K562 (cell line): Measurements from ENCODE around the gene SMIM29. TPM values are rescaled to one million over a fixed set of nuclear protein-coding genes. Genes with fewer than 3 reads are reported as not detected.

Source experiments
- ATAC-seq: fragments of 200-7000 bp; cut with Tn5 transposase; 3 replicates; pipeline ENCODE4 v1.9.1; 2020; ENCODE audit warnings: moderate library complexity
- BruUV-seq: library from RNA; stranded (reverse); fragments of 400-500 nt; replicated peaks from 2 replicates; lab custom pipeline; 2021; lab: Mats Ljungman, UMichigan
- CTCF ChIA-PET: fragments of 300-600 bp; formaldehyde crosslinking; extraction: SDS; loops from one replicate; lab custom pipeline; 2021; ENCODE audit warnings: low intra/inter-chr PET ratio; lab: Yijun Ruan, JAX
- POLR2A ChIA-PET: fragments of 300-600, 350-650 bp; sonication (Branson Sonifier 250); formaldehyde crosslinking; extraction: SDS; loops from one replicate; lab custom pipeline; 2021; ENCODE audit warnings: antibody characterized with exemption, inconsistent platforms; lab: Yijun Ruan, JAX
- DNase-seq, 4 experiments: peaks; one replicate each; pipeline versions ENCODE4 v3.0.0 to v3.0.0-alpha.2; 2011 to 2018; ENCODE audit warnings: low spot score in 3 of 4, mixed read lengths in 3 of 4; ENCODE audit errors: extremely low read depth in 1 of 4
- FAIRE-seq: peaks from 2 replicates; lab custom pipeline; 2011; peaks lifted over from hg19 to GRCh38; lab: Jason Lieb, UNC
- H2AFZ ChIP-seq: 2 replicates; pipeline ENCODE4 v1.6.0; 2011; ENCODE audit warnings: low read depth, low read length, control low read depth, inconsistent platforms
- H3K27ac ChIP-seq: fragments of 200-600 bp; 3 replicates; pipeline ENCODE4 v1.8.0; 2011; ENCODE audit warnings: low read depth, mild to moderate bottlenecking, control low read depth, inconsistent platforms, low read length, moderate library complexity, mixed read lengths; ENCODE audit errors: extremely low read depth
- H3K27me3 ChIP-seq, 2 experiments: fragments of 300-600 bp in 1 of 2; 2 replicates in 1 of 2; 3 replicates in 1 of 2; pipeline versions ENCODE4 v1.6.0 to v1.8.0; 2011; ENCODE audit warnings: inconsistent platforms in 2 of 2, low read length in 2 of 2, mild to moderate bottlenecking in 1 of 2, mixed read lengths in 1 of 2, moderate library complexity in 1 of 2; ENCODE audit not compliant: control insufficient read depth in 2 of 2, insufficient read depth in 2 of 2
- H3K36me3 ChIP-seq: fragments of 300-600 bp; 3 replicates; pipeline ENCODE4 v1.8.0; 2011; ENCODE audit warnings: mild to moderate bottlenecking, low read length, inconsistent platforms; ENCODE audit not compliant: control insufficient read depth, insufficient read depth
- H3K4me1 ChIP-seq, 2 experiments: fragments of 200-600 bp in 1 of 2; replicated peaks in 1 of 2; 2 replicates in 1 of 2; 3 replicates in 1 of 2; pipeline versions ENCODE4 v1.5.1 to v1.8.0; 2011; ENCODE audit warnings: inconsistent platforms in 2 of 2, low read length in 2 of 2, mild to moderate bottlenecking in 1 of 2, mixed read lengths in 1 of 2, moderate library complexity in 1 of 2; ENCODE audit not compliant: control insufficient read depth in 2 of 2, insufficient read depth in 2 of 2
- H3K4me2 ChIP-seq: 2 replicates; pipeline ENCODE4 v1.6.1; 2011; ENCODE audit warnings: low read length, control low read depth, inconsistent platforms, mixed read lengths; ENCODE audit not compliant: insufficient read depth
- H3K4me3 ChIP-seq: fragments of 200-600 bp; sonication (generic), shearing (Covaris generic); 2 replicates; pipeline ENCODE4 v1.5.1; 2016; ENCODE audit warnings: control low read depth, inconsistent platforms
- H3K79me2 ChIP-seq: fragments of 200-600 bp; 3 replicates; pipeline ENCODE4 v1.8.0; 2011; ENCODE audit warnings: low read length, inconsistent platforms; ENCODE audit not compliant: control insufficient read depth, insufficient read depth
- H3K9ac ChIP-seq, 2 experiments: 2 replicates each; pipeline versions ENCODE4 v1.6.0 to v1.6.1; 2011; ENCODE audit warnings: low read depth in 2 of 2, low read length in 2 of 2, control low read depth in 1 of 2, inconsistent platforms in 1 of 2, mild to moderate bottlenecking in 1 of 2, mixed read lengths in 1 of 2; ENCODE audit not compliant: insufficient read depth in 1 of 2
- H3K9me1 ChIP-seq: one replicate; pipeline ENCODE4 v1.6.0; 2011; ENCODE audit warnings: inconsistent platforms, mild to moderate bottlenecking, low read length, moderate library complexity; ENCODE audit not compliant: control insufficient read depth, insufficient read depth
- H3K9me3 ChIP-seq: replicated peaks from 2 replicates; pipeline ENCODE4 v1.5.1; 2011; ENCODE audit warnings: low read depth, low read length, inconsistent platforms; ENCODE audit not compliant: control insufficient read depth, insufficient read depth
- H4K20me1 ChIP-seq: replicated peaks from 2 replicates; pipeline ENCODE4 v1.6.1; 2011; ENCODE audit warnings: low read length, inconsistent platforms, mixed read lengths; ENCODE audit not compliant: control insufficient read depth, insufficient read depth
- DPF2 ChIP-seq: fragments of 450-650 bp; IDR thresholded peaks from 2 replicates; pipeline ENCODE4 v1.6.1; 2016
- FOSL1 ChIP-seq: fragments of 200-800 bp; sonication (Bioruptor generic); conservative IDR thresholded peaks from 2 replicates; pipeline ENCODE4 v1.6.1; 2016; ENCODE audit warnings: missing genetic modification characterization, missing compliant biosample characterization
- HMBOX1 ChIP-seq: sonication (generic); IDR thresholded peaks from 2 replicates; pipeline ENCODE4 v1.6.1; 2016
- MBD2 ChIP-seq: sonication (generic); IDR thresholded peaks from 2 replicates; pipeline ENCODE4 v1.6.1; 2016; ENCODE audit warnings: low read depth, borderline replicate concordance
- MYBL2 ChIP-seq, 2 experiments: fragments of 450-650 bp in 1 of 2; sonication (generic) in 1 of 2; formaldehyde crosslinking in 1 of 2; IDR thresholded peaks; 2 replicates each; pipeline versions ENCODE4 v1.6.1 to v1.8.1; 2017 to 2022; ENCODE audit warnings: borderline replicate concordance in 1 of 2, inconsistent platforms in 1 of 2, low read depth in 1 of 2, mild to moderate bottlenecking in 1 of 2, missing genetic modification reagents in 1 of 2, moderate library complexity in 1 of 2
- NRF1 ChIP-seq, 2 experiments: fragments of 450-650 bp; IDR thresholded peaks in 1 of 2; conservative IDR thresholded peaks in 1 of 2; 2 replicates each; pipeline ENCODE4 v1.6.1; 2014; ENCODE audit warnings: mild to moderate bottlenecking in 2 of 2
- TFAM ChIP-seq: fragments of 250-450 bp; sonication (Bioruptor Pico); conservative IDR thresholded peaks from 2 replicates; pipeline ENCODE4 v1.5.0; 2021; ENCODE audit warnings: mild to moderate bottlenecking, moderate library complexity
- ZNF766 ChIP-seq: fragments of 200-800 bp; sonication (Bioruptor generic); conservative IDR thresholded peaks from 2 replicates; pipeline ENCODE4 v1.6.1; 2016; ENCODE audit warnings: missing genetic modification characterization, missing compliant biosample characterization
- WGBS: fragments of 100-300 bp; shearing (Covaris generic); methylation state at CpG from one replicate; pipeline ENCODE4 v1.1.6; 2016; ENCODE audit warnings: low coverage, mixed read lengths; ENCODE audit not compliant: insufficient coverage; ENCODE audit errors: missing lambda C conversion rate; 5-methylcytosine and 5-hydroxymethylcytosine counted together
- in situ Hi-C: fragments of 300-500 bp; cut with MboI; formaldehyde crosslinking; loops from 4 replicates; pipeline ENCODE4 v1.15.0; 2018; ENCODE audit warnings: inconsistent platforms, mixed read lengths
- intact Hi-C: fragments of 100-400 bp; cut with micrococcal nuclease; formaldehyde crosslinking; loops from 2 replicates; pipeline ENCODE4 v1.14.2; 2022
- polyA plus RNA-seq, 8 experiments: library from polyadenylated mRNA; depleted of rRNA in 4 of 8; stranded (reverse) in 5 of 8; unstranded in 3 of 8; fragments of >200 nt; fragmentation: Nextera tagmentation in 2 of 8; fragmentation: Illumina TruSeq in 1 of 8; extraction: Ambion mirVana in 2 of 8; extraction: Trizol in 1 of 8; gene quantifications; 2 replicates each; pipeline versions ENCODE4 v1.2.1 to v1.2.3, GENCODE V29; 2011 to 2014; ENCODE audit warnings: inconsistent platforms in 1 of 8, missing spikeins in 1 of 8
- total RNA-seq, 7 experiments: library from RNA; depleted of rRNA in 6 of 7; stranded (reverse); fragments of >200 nt in 6 of 7; fragmentation: Illumina TruSeq in 2 of 7; extraction: Trizol in 2 of 7; gene quantifications; 2 replicates each; pipeline versions ENCODE4 v1.2.1 to v1.2.3, GENCODE V29; 2011 to 2021; ENCODE audit warnings: low replicate concordance in 1 of 7
- TF ChIP-seq, protein P1 (sequence below): sonication (generic); formaldehyde crosslinking; IDR thresholded peaks from 2 replicates; pipeline ENCODE4 v1.8.0; 2022; ENCODE audit warnings: mild to moderate bottlenecking, missing genetic modification reagents, borderline replicate concordance
- TF ChIP-seq, protein P2 (sequence below): fragments of 250-450 bp; sonication (Bioruptor Pico); IDR thresholded peaks from 2 replicates; pipeline ENCODE4 v1.5.1; 2021; ENCODE audit warnings: mild to moderate bottlenecking
- TF ChIP-seq, protein P3 (sequence below): sonication (generic); formaldehyde crosslinking; IDR thresholded peaks from 2 replicates; pipeline ENCODE4 v1.8.0; 2022; ENCODE audit warnings: missing genetic modification reagents, mild to moderate bottlenecking, moderate library complexity, borderline replicate concordance

The SMIM29 gene
- total and polyA plus RNA-seq, 9 of the 15 experiments (the other 6 are each of a cell fraction or from before 2014, with no cell fraction given), result 6.5 to 36.7 (median 20.9) TPM

GRCh38 chr6:34295721-34296120 lies 46.9 kb upstream of the SMIM29 start:
- peaks cover 3% of the 10 kb centered on the region for H3K9me1 ChIP-seq
- H3K4me3 ChIP-seq, result no peak overlapping the region
- in situ Hi-C loops (no loop called here), intact Hi-C loops (no loop called here)
- H3K79me2 ChIP-seq, result peaks cover 27% of the 10 kb centered on the region
- DNase-seq, result no peak
- FAIRE-seq, result peak; percentile 49
- peak overlapping the region; percentile 53; the same call in 2 of the 3 replicates for H3K27ac ChIP-seq
- no peak overlapping the region for H3K4me2 ChIP-seq
- no peak overlapping the region for H2AFZ ChIP-seq
- no TSS peak for BruUV-seq
- H4K20me1 ChIP-seq, result no peaks in the 10 kb centered on the region
- no peak overlapping the region for H3K9ac ChIP-seq
- H3K27me3 ChIP-seq, result no peaks in the 10 kb centered on the region
- TF ChIP-seq, protein P1, sequence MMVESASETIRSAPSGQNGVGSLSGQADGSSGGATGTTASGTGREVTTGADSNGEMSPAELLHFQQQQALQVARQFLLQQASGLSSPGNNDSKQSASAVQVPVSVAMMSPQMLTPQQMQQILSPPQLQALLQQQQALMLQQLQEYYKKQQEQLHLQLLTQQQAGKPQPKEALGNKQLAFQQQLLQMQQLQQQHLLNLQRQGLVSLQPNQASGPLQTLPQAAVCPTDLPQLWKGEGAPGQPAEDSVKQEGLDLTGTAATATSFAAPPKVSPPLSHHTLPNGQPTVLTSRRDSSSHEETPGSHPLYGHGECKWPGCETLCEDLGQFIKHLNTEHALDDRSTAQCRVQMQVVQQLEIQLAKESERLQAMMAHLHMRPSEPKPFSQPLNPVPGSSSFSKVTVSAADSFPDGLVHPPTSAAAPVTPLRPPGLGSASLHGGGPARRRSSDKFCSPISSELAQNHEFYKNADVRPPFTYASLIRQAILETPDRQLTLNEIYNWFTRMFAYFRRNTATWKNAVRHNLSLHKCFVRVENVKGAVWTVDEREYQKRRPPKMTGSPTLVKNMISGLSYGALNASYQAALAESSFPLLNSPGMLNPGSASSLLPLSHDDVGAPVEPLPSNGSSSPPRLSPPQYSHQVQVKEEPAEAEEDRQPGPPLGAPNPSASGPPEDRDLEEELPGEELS (CRISPR knock-in tag), result no peak
- TF ChIP-seq MBD2 (no peak), TFAM (CRISPR knock-in tag) (no peak), FOSL1 (tag) (peak; percentile 55), NRF1 (conservative IDR thresholded peaks at IDR 0.05 in 1 of 2, IDR thresholded peaks at IDR 0.05 in 1 of 2) (0 out of 4 replicates have a peak, but pooled peaks of 1 of the 2 experiments have one; percentile 14), HMBOX1 (peak; percentile 56), DPF2 (0 out of 2 replicates have a peak, but pooled peaks have one; percentile 24), MYBL2 (IDR thresholded peaks at IDR 0.05; ENCODE audit: low read depth) (no peak), MYBL2 (CRISPR knock-in tag; IDR thresholded peaks at IDR 0.05; ENCODE audit: borderline replicate concordance) (no peak), ZNF766 (CRISPR knock-in tag) (no peak)
- TF ChIP-seq, protein P2, sequence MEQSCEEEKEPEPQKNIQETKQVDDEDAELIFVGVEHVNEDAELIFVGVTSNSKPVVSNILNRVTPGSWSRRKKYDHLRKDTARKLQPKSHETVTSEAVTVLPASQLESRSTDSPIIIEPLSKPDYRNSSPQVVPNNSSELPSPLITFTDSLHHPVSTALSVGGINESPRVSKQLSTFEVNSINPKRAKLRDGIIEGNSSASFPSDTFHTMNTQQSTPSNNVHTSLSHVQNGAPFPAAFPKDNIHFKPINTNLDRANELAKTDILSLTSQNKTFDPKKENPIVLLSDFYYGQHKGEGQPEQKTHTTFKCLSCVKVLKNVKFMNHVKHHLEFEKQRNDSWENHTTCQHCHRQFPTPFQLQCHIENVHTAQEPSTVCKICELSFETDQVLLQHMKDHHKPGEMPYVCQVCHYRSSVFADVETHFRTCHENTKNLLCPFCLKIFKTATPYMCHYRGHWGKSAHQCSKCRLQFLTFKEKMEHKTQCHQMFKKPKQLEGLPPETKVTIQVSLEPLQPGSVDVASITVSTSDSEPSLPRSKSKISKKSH (CRISPR knock-in tag), result no peak
- TF ChIP-seq, protein P3, sequence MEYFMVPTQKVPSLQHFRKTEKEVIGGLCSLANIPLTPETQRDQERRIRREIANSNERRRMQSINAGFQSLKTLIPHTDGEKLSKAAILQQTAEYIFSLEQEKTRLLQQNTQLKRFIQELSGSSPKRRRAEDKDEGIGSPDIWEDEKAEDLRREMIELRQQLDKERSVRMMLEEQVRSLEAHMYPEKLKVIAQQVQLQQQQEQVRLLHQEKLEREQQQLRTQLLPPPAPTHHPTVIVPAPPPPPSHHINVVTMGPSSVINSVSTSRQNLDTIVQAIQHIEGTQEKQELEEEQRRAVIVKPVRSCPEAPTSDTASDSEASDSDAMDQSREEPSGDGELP, result peak; percentile 44; the same call in 1 of the 2 replicates
- 56% methylated on average over 3 of the region's 3 CpGs for WGBS
- ATAC-seq, result peak; percentile 35; the same call in 2 of the 3 replicates
- H3K4me1 ChIP-seq, result peaks cover 0 to 15% of the 10 kb centered on the region in 2 experiments; a peak in 4 of 5 replicates
- no peaks in the 10 kb centered on the region for H3K9me3 ChIP-seq
- CTCF ChIA-PET, result no interaction called here
- H3K36me3 ChIP-seq, result peaks cover 56% of the 10 kb centered on the region
- POLR2A ChIA-PET, result interaction anchor here (0.7 to 1.3 kb wide), 4 partner anchors 10 to 20 kb away, joined by 3 to 6 read pairs (median 4); no protein-coding TSS in a partner anchor
